GM13976 (cell line): ENCODE measurements around the gene GFER.

Experiments
- DNase-seq: peaks from one replicate; pipeline ENCODE4 v3.0.0; 2012; ENCODE audit warnings: low spot score
- CTCF ChIP-seq: IDR thresholded peaks from 2 replicates; pipeline ENCODE4 v1.5.1; 2012; ENCODE audit warnings: borderline replicate concordance, mild to moderate bottlenecking; ENCODE audit not compliant: insufficient read depth; ENCODE audit errors: extremely low read depth, missing control alignments, control extremely low read depth
- in situ Hi-C: fragments of 300-500 bp; cut with MboI; formaldehyde crosslinking; loops from one replicate; pipeline ENCODE4 v1.12.0; 2022; ENCODE audit warnings: low sequenced_read_pairs, mixed read lengths, inconsistent platforms; ENCODE audit not compliant: unreplicated experiment

Gene GFER

GRCh38 chr16:1976951-1977874 lies 6.8 kb upstream of the GFER start:
- in situ Hi-C loops = no loop called here
- no peak for TF ChIP-seq CTCF
- DNase-seq = no peak

- in situ Hi-C loops = no loop called here
- DNase-seq = no peak
- TF ChIP-seq CTCF = no peak
These were observed 6.1 kb upstream of the GFER start for GRCh38 chr16:1977875-1978268.

- in situ Hi-C loops = no loop called here
- no peak for TF ChIP-seq CTCF
- DNase-seq = no peak
These were observed 5.4 kb upstream of the GFER start for GRCh38 chr16:1978476-1979120.

GRCh38 chr16:1979271-1980029 lies 4.5 kb upstream of the GFER start:
- in situ Hi-C loops = no loop called here
- DNase-seq = no peak
- no peak for TF ChIP-seq CTCF

- in situ Hi-C loops = no loop called here
- no peak for DNase-seq
- TF ChIP-seq CTCF = no peak
These were observed 3.8 kb upstream of the GFER start for GRCh38 chr16:1980030-1980769.

GRCh38 chr16:1980770-1981087 lies 3.3 kb upstream of the GFER start:
- in situ Hi-C loops = no loop called here
- no peak for TF ChIP-seq CTCF
- DNase-seq = no peak
